Suppressor macrophage (primary cell): ENCODE results near the gene FAM78A.
"Not testable (repeated sequence)": the region's sequence is repeated elsewhere in the genome, so short reads cannot be mapped to it uniquely, and the experiment has no call there.

Experiments
- DNase-seq, 4 experiments: peaks; one replicate each; pipeline ENCODE4 v3.0.0-alpha.2; 2020 to 2022

Gene FAM78A

GRCh38 chr9:131280660-131281059 lies 4.3 kb upstream of the FAM78A start:
- no peak for DNase-seq

GRCh38 chr9:131279863-131280570 lies 3.7 kb upstream of the FAM78A start:
- peak; percentile 81 to 90 (median 87) for DNase-seq

GRCh38 chr9:131279196-131279862 lies 3.0 kb upstream of the FAM78A start:
- no peak for DNase-seq

- DNase-seq, result peak in 2 of 4 experiments; percentile 14 to 51
Measured at GRCh38 chr9:131278702-131279111, 2.4 kb upstream of the FAM78A start.

GRCh38 chr9:131277910-131278701 lies 1.8 kb upstream of the FAM78A start:
- DNase-seq, result peak; percentile 69 to 91 (median 82)

- DNase-seq, result peak in 2 of 4 experiments; percentile 10 to 53
Measured at GRCh38 chr9:131277287-131277909, 1.1 kb upstream of the FAM78A start.

- peak; percentile 63 to 84 (median 74) for DNase-seq
Measured at GRCh38 chr9:131276891-131277286, 579 bp upstream of the FAM78A start.

GRCh38 chr9:131275332-131276093 lies 797 bp downstream of the FAM78A start:
- peak; percentile 61 to 78 (median 72) for DNase-seq

GRCh38 chr9:131274674-131275331 lies 1.5 kb downstream of the FAM78A start:
- DNase-seq, result peak; percentile 85 to 92 (median 88)

- DNase-seq, result peak; percentile 80 to 91 (median 86)
Measured at GRCh38 chr9:131273856-131274673, 2.2 kb downstream of the FAM78A start.

- peak; percentile 79 to 87 (median 82) for DNase-seq
Measured at GRCh38 chr9:131273146-131273855, 3.0 kb downstream of the FAM78A start.

- DNase-seq, result no peak
Measured at GRCh38 chr9:131272212-131272611, 4.1 kb downstream of the FAM78A start.

GRCh38 chr9:131271506-131271931 lies 4.8 kb downstream of the FAM78A start:
- no peak for DNase-seq

GRCh38 chr9:131271016-131271273 lies 5.4 kb downstream of the FAM78A start:
- DNase-seq, result not testable (repeated sequence)

- peak; percentile 88 to 96 (median 94) for DNase-seq
Measured at GRCh38 chr9:131270171-131271015, 5.9 kb downstream of the FAM78A start.

- peak in 2 of 4 experiments; percentile 25 to 49 for DNase-seq
Measured at GRCh38 chr9:131266266-131267229, 9.8 kb downstream of the FAM78A start.

GRCh38 chr9:131264231-131264630 lies 12.1 kb downstream of the FAM78A start:
- DNase-seq, result no peak

- no peak for DNase-seq
Measured at GRCh38 chr9:131263701-131264100, 12.6 kb downstream of the FAM78A start.
